ENCODE data around the gene OMP. TPM values are rescaled to one million over a fixed set of nuclear protein-coding genes. Genes with fewer than 3 reads are reported as not detected.

OMP gene
- total RNA-seq, 1 donor from 2014 or later: not detected

DNA sequence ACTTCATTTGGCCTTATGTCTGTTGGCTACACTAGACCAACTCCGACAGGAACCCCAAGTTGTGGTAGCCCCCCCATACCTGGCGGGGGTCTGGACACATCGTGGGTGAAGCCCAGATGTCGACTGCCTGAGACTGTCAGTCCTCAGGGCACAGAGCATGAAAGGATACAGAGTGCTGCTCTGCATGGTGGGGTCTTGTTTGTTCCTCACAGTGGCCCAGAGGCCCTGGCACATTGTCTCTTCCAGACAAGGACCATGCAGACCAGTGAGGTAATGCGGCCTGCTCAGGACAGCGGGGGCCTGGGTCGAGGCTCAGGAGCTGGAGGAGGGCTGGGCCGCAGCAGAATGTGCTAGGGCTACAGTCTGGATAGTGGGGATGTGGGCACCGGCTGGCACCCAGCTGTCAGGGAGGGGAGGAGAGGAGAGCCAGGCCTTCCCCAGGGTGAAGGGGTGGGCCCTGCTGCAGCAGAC is 21.2 kb upstream of the OMP start:
- DNase-seq: no peak
- no peak overlapping the region for H3K27ac ChIP-seq (replicated peaks)
- intact Hi-C loops (cut with micrococcal nuclease): no loop called here

DNA sequence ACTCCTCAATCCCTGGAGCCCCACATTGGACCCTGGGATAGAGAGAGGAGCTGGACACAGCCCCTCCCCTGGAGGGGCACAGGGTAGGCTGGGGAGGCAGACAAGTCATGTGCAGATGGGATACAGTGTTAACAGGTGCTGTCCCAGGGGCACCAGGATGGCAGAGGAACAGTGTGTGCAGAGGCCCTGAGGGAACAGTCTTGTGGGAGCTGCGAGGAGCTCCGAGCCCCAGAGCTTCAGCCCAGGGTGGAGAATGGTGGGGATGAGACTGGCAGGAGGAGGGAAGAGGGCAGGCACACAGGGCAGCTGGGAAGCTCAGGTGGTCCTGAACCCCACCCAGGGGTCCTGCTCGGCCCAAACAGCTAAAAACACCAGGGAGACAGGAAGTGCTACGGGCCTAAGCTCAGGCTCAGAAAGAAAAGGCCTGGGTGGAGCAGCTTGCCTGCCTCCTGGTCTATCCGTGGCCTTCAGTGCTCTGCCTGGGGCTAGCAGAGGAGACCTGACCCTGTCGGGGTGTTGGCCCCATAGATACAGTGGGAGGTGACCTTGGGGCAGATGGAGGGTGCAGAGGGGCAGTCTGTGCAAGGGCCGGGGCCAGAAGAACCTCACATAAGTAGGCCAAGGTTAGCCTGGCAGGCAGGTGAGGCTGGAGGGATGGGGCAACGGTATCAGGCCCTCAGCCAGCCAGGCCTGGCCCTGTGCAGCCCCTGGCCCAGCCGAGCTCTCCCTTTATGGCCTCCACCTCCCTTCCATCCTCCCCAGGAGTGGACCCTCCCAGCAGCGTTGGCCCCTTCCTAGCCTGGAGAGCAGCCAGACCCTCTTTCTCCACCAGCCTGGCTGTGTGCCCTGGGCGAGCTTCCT is 20.4 kb upstream of the OMP start:
- H3K27me3 ChIP-seq (ENCODE audit: low read depth): no peaks in the 10 kb centered on the region
- H3K27ac ChIP-seq (replicated peaks): peak overlapping the region; percentile 73
- H3K4me1 ChIP-seq: peaks cover 22% of the 10 kb centered on the region
- TF ChIP-seq, protein P1, sequence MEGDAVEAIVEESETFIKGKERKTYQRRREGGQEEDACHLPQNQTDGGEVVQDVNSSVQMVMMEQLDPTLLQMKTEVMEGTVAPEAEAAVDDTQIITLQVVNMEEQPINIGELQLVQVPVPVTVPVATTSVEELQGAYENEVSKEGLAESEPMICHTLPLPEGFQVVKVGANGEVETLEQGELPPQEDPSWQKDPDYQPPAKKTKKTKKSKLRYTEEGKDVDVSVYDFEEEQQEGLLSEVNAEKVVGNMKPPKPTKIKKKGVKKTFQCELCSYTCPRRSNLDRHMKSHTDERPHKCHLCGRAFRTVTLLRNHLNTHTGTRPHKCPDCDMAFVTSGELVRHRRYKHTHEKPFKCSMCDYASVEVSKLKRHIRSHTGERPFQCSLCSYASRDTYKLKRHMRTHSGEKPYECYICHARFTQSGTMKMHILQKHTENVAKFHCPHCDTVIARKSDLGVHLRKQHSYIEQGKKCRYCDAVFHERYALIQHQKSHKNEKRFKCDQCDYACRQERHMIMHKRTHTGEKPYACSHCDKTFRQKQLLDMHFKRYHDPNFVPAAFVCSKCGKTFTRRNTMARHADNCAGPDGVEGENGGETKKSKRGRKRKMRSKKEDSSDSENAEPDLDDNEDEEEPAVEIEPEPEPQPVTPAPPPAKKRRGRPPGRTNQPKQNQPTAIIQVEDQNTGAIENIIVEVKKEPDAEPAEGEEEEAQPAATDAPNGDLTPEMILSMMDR (IDR thresholded peaks at IDR 0.05; ENCODE audit: borderline replicate concordance): no peak
- DNase-seq: no peak
- H3K36me3 ChIP-seq: no peaks in the 10 kb centered on the region
- H3K9me3 ChIP-seq (replicated peaks): peaks cover 13% of the 10 kb centered on the region
- intact Hi-C loops (cut with micrococcal nuclease): no loop called here
- peak overlapping the region; percentile 21 for H3K4me3 ChIP-seq

More for the DNA sequence above, 21.2 kb upstream of the OMP start:
- Histone ChIP-seq H3K36me3 (no peaks in the 10 kb centered on the region), H3K27me3 (ENCODE audit: low read depth) (no peaks in the 10 kb centered on the region), H3K4me1 (peaks cover 16% of the 10 kb centered on the region), H3K9me3 (replicated peaks) (peaks cover 13% of the 10 kb centered on the region), H3K4me3 (no peak overlapping the region)
- TF ChIP-seq, protein P1 (IDR thresholded peaks at IDR 0.05; ENCODE audit: borderline replicate concordance): no peak

DNA sequence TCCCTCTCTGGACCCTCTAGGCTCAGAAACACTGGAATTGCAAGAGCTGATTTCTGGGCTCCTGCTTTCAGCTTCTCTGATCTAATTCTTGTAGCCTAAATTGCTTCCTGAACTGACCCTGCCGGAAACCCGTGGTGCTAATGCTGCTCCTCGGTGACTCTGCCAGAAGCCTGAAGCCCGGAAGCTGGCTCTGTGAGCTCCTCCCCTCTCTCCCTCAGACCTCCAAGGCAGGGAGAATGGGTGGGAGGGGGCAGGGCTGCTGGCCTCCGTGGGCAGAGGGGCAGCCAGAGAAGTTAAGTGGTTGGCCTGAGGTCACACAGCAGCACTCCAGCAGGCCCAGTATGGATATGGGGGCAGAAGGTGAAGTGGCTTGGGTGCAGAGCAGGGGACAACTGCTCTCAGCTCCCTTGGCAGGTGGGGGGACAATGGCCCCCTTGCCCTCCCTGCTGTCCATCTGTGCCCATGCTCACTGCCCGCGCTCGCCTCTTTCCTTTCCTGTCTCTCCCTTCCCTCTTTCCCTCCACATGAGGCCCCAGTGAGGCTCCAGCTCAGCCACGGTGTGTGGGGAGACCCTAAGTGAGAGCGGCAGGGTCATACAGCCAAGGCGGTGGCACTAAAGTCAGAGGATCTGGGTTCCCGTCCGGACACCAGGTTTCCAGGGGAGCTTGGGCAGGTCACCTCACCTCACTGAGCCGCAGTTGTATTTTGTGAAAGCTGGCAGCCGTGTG is 19.6 kb upstream of the OMP start:
- Histone ChIP-seq H3K36me3 (no peaks in the 10 kb centered on the region), H3K9me3 (replicated peaks) (peaks cover 11% of the 10 kb centered on the region), H3K27ac (replicated peaks) (peak overlapping the region; percentile 73), H3K4me3 (peak overlapping the region; percentile 21), H3K27me3 (ENCODE audit: low read depth) (no peaks in the 10 kb centered on the region), H3K4me1 (peaks cover 22% of the 10 kb centered on the region)
- TF ChIP-seq, protein P1 (IDR thresholded peaks at IDR 0.05; ENCODE audit: borderline replicate concordance): no peak
- DNase-seq: peak; percentile 58
- intact Hi-C loops (cut with micrococcal nuclease): no loop called here

DNA sequence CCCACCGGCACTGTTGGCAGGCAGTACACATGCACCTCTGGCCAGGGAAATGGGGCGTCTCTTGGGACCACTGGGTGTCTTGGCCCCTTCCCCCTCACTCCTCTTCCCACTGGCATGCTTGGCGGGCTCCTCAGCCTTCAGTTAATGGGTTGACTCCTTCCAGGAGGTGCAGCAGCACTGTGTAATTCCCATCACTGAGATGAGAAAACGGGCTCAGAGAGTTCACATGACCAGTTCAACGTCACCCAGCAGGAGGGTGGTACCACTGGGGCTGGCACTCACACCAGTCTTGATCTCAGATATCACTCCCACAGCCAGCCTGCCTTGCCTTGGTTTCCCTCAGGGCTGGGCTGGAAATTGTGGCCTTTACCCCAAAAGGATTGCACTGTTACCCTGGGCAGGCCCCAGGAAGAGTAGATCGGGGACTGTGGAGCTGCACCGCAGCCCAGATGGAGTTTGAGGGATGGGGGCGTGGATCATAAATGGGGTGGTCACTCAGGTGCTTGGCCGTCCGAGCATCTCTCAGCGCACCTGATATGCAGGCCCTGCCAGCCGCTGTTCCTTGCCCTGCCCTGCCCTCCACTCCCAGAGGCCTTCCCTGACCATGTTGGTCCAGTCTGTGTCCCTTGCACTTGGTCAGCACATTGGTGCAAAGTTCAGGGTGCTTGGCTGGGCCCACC is 18.9 kb upstream of the OMP start:
- no peaks in the 10 kb centered on the region for H3K27me3 ChIP-seq (ENCODE audit: low read depth)
- peak overlapping the region; percentile 73 for H3K27ac ChIP-seq (replicated peaks)
- peaks cover 3% of the 10 kb centered on the region for H3K9me3 ChIP-seq (replicated peaks)
- no peak overlapping the region for H3K4me3 ChIP-seq
- no peaks in the 10 kb centered on the region for H3K36me3 ChIP-seq
- peaks cover 22% of the 10 kb centered on the region for H3K4me1 ChIP-seq
- no peak for DNase-seq
- TF ChIP-seq, protein P1 (IDR thresholded peaks at IDR 0.05; ENCODE audit: borderline replicate concordance): no peak
- intact Hi-C loops (cut with micrococcal nuclease): no loop called here

DNA sequence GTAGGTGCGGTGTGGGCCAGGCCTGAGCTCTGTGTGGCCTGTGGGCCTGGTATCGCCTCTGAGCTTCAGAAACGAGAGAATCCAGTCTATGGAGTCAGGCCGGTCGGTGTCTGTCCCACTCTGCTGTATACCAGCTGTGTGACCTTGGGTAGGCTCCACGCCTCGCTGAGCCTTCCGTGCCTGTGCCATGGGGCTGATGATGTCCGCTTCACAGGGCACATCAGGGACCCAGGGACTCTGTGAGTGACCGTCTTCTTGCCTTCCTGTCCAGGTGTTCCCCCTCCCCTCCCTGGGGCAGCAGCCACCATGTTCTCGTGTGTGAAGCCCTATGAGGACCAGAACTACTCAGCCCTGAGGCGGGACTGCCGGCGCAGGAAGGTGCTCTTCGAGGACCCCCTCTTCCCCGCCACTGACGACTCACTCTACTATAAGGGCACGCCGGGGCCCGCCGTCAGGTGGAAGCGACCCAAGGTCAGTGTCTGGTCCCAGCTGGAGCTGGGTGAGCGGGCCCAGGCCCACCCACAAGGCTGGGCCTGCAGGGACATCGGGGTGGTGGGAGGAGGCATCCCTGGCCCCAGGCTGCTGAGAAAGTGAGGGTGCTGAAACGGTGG is 18.0 kb upstream of the OMP start:
- Histone ChIP-seq H3K9me3 (replicated peaks) (no peaks in the 10 kb centered on the region), H3K4me3 (no peak overlapping the region), H3K27ac (replicated peaks) (no peak overlapping the region), H3K27me3 (ENCODE audit: low read depth) (no peaks in the 10 kb centered on the region), H3K36me3 (no peaks in the 10 kb centered on the region), H3K4me1 (peaks cover 22% of the 10 kb centered on the region)
- TF ChIP-seq, protein P1 (IDR thresholded peaks at IDR 0.05; ENCODE audit: borderline replicate concordance): no peak
- DNase-seq: no peak
- intact Hi-C loops (cut with micrococcal nuclease): no loop called here
